GM10847 (cell line): Measurements from ENCODE around the gene SLC25A29.

ENCODE experiments used
- POLR2A ChIP-seq: IDR thresholded peaks from 2 replicates; pipeline ENCODE4 v1.6.1; 2011; ENCODE audit not compliant: insufficient read length; ENCODE audit errors: extremely low read depth

SLC25A29 gene

GRCh38 chr14:100282766-100283419 is 23.4 kb downstream of the SLC25A29 start:
- TF ChIP-seq POLR2A: no peak

- no peak for TF ChIP-seq POLR2A
Measured at GRCh38 chr14:100282083-100282350, 24.2 kb downstream of the SLC25A29 start.

GRCh38 chr14:100281286-100282082 is 24.8 kb downstream of the SLC25A29 start:
- no peak for TF ChIP-seq POLR2A

GRCh38 chr14:100279563-100279962 is 26.7 kb downstream of the SLC25A29 start:
- TF ChIP-seq POLR2A: no peak

GRCh38 chr14:100279133-100279532 is 27.1 kb downstream of the SLC25A29 start:
- no peak for TF ChIP-seq POLR2A

GRCh38 chr14:100278702-100279101 is 27.5 kb downstream of the SLC25A29 start:
- no peak for TF ChIP-seq POLR2A

- no peak for TF ChIP-seq POLR2A
Measured at GRCh38 chr14:100275214-100275613, 31.0 kb downstream of the SLC25A29 start.

- TF ChIP-seq POLR2A: no peak
Measured at GRCh38 chr14:100274250-100274649, 32.0 kb downstream of the SLC25A29 start.

GRCh38 chr14:100271247-100271939 is 34.9 kb downstream of the SLC25A29 start:
- no peak for TF ChIP-seq POLR2A

- no peak for TF ChIP-seq POLR2A
Measured at GRCh38 chr14:100268591-100269207, 37.5 kb downstream of the SLC25A29 start.

- no peak for TF ChIP-seq POLR2A
Measured at GRCh38 chr14:100267990-100268389, 38.3 kb downstream of the SLC25A29 start.

- no peak for TF ChIP-seq POLR2A
Measured at GRCh38 chr14:100263141-100263540, 43.1 kb downstream of the SLC25A29 start.

- no peak for TF ChIP-seq POLR2A
Measured at GRCh38 chr14:100262545-100262944, 43.7 kb downstream of the SLC25A29 start.

- no peak for TF ChIP-seq POLR2A
Measured at GRCh38 chr14:100261621-100262020, 44.6 kb downstream of the SLC25A29 start.

GRCh38 chr14:100256339-100256895 is 49.8 kb downstream of the SLC25A29 start:
- TF ChIP-seq POLR2A: no peak
